AG09319 (cell line): ENCODE measurements around the gene NETO2.
A peak's percentile ranks its signal among the peaks of the same experiment; 100 is the strongest.
"Not testable (repeated sequence)": the region's sequence is repeated elsewhere in the genome, so short reads cannot be mapped to it uniquely, and the experiment has no call there.

Experiments used
- DNase-seq: peaks from one replicate; pipeline ENCODE4 v3.0.0-alpha.2; 2010; ENCODE audit warnings: low read depth; ENCODE audit errors: extremely low read depth
- CTCF ChIP-seq: IDR thresholded peaks from 2 replicates; pipeline ENCODE4 v1.5.1; 2011; ENCODE audit warnings: low read depth, mild to moderate bottlenecking, inconsistent platforms, low read length, moderate library complexity

NETO2 gene

GRCh38 chr16:47160422-47160821, 16.7 kb upstream of the NETO2 start:
- TF ChIP-seq CTCF: no peak
- DNase-seq: no peak

- no peak for TF ChIP-seq CTCF
Observed at GRCh38 chr16:47158992-47159391, 15.2 kb upstream of the NETO2 start.

GRCh38 chr16:47156680-47157215, 13.0 kb upstream of the NETO2 start:
- DNase-seq: no peak
- no peak for TF ChIP-seq CTCF

More at GRCh38 chr16:47158992-47159391, 15.2 kb upstream of the NETO2 start:
- DNase-seq: no peak

GRCh38 chr16:47152501-47152900, 8.8 kb upstream of the NETO2 start:
- DNase-seq: not testable (repeated sequence)

- no peak for TF ChIP-seq CTCF
- DNase-seq: no peak
Observed at GRCh38 chr16:47150067-47150466, 6.3 kb upstream of the NETO2 start.

- no peak for TF ChIP-seq CTCF
- DNase-seq: no peak
Observed at GRCh38 chr16:47144559-47144877, 773 bp upstream of the NETO2 start.

GRCh38 chr16:47142821-47143676, 696 bp downstream of the NETO2 start:
- peak; percentile 28 for TF ChIP-seq CTCF
- no peak for DNase-seq

- no peak for DNase-seq
- no peak for TF ChIP-seq CTCF
Observed at GRCh38 chr16:47142486-47142820, 1.3 kb downstream of the NETO2 start.
